ENCODE results near the gene NTM.

NTM gene

GRCh38 chr11:131591051-131591461 is 220.6 kb downstream of the NTM start:
- no peak overlapping the region for H3K27ac ChIP-seq
- no peak for DNase-seq (ENCODE audit: low read depth, low spot score)

- DNase-seq (ENCODE audit: low read depth, low spot score) = no peak
- no peak overlapping the region for H3K27ac ChIP-seq
Observed at GRCh38 chr11:131592152-131592551, 221.7 kb downstream of the NTM start.

DNA sequence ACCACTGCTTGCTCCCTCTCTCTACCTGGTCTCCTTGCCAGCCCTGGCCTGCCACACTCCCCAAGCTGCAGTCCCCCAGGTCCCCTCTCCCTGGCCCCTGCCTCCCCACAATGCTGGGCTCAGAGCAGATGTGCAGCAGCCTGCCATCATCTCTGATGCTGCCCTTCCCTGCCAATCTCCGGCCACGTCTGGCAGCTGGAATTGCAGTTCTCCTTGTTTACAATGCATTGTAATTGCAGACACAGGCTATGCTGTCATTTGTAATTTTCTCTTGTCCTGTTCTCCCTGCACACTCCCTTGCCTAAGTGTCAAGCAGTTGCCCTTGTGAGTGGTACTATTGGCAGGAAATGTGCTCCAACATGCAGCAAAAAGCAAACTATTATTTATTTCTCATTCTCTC is 222.3 kb downstream of the NTM start:
- H3K27ac ChIP-seq = no peak overlapping the region
- DNase-seq (ENCODE audit: low read depth, low spot score) = no peak

DNA sequence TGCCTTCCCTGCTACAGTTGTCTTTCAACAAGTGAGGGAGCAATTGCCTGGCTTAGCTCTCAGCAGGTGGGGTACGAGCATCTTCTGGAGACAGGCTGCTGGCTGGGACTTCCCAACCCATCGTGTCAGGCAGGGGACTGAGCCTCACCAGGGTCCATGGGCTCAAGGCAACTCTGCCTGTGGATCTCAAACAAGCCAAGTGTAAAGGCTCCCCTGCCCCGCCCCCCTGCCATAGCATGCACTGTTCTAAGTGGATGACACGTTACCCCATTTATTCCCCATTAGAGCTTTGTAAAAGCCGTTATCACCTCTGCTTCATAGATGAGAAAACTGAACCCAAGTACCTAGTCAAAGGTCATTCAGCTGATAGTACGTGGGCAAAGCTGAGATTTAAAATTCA is 222.9 kb downstream of the NTM start:
- no peak for DNase-seq (ENCODE audit: low read depth, low spot score)
- H3K27ac ChIP-seq = no peak overlapping the region

DNA sequence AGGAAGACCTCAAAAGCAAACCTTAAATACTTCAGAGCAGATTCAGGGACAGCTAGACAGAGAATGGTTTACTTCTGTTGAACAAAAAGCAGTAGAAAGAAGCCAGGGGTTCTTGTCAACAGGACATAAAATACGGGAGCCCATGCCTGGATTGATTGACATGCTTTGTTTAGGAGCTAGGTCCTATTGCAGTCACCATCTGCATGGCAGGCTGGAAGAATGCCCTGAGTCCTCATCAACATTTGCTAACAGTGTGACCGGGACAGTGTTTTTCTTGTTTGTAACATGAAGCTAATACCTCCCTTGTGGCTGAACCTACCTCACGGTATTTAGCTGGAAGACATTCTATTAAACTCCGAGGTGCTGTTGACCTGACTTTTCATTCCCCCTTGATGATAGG is 225.4 kb downstream of the NTM start:
- no peak for DNase-seq (ENCODE audit: low read depth, low spot score)

GRCh38 chr11:131597890-131598289 is 227.5 kb downstream of the NTM start:
- DNase-seq (ENCODE audit: low read depth, low spot score) = no peak

More for the DNA sequence above, 225.4 kb downstream of the NTM start:
- no peak overlapping the region for H3K27ac ChIP-seq

DNA sequence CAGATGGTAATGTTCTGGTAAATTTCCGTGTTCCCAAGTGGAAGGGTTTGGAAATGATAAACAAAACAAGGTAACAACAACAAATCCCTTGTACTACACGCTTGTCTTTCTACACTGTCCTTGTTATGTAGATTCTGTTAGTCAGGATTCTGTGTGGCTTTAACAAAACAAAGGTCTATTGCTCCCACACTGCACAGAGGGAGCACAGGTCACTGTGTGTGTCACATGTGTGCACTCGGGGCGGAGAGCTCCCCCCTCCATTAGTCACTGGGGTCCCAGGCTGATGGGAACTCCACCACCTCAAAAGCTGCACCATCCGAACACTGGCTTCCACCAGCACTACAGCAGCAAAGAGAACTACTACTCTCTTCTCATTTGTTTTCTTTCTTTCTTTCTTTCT is 227.9 kb downstream of the NTM start:
- DNase-seq (ENCODE audit: low read depth, low spot score) = no peak
- no peak overlapping the region for H3K27ac ChIP-seq

More at GRCh38 chr11:131597890-131598289, 227.5 kb downstream of the NTM start:
- no peak overlapping the region for H3K27ac ChIP-seq

DNA sequence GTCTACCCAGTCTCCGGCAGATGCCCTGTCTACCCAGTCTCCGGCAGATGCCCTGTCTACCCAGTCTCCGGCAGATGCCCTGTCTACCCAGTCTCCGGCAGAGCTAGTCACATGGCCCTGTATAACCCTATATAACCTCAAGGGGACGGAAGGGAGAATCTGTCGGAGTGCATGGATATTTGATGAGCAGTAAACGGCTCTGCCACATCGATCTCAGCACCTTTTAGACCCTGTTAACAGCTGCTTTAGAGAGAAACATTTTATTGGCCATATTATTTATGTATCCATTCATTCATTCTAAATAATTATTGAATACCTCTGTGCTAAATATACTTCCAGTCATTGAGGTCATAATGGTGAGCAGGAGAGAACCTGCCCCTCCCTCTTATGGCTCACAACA is 228.9 kb downstream of the NTM start:
- DNase-seq (ENCODE audit: low read depth, low spot score) = no peak
- no peak overlapping the region for H3K27ac ChIP-seq

- no peak overlapping the region for H3K27ac ChIP-seq
Observed at GRCh38 chr11:131600628-131601027, 230.2 kb downstream of the NTM start.

DNA sequence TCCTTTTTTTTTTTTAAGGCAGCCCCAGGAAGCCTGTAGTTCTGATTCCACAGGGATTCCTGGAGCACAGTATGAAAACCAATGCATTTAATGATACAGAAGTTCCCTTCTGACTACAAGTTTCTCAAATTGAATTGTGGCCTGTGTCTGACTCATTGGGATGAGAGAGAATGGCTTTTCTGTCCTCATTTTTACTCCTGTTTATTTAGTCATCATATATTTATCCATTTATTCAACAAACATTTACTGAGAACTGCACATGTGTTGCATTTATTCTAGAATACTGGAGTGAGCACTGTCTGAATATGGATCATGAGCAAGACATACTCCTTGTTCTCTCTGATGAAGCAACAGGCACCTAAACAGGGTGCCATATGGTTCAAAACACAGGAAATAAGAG is 231.2 kb downstream of the NTM start:
- no peak for DNase-seq (ENCODE audit: low read depth, low spot score)

More at GRCh38 chr11:131600628-131601027, 230.2 kb downstream of the NTM start:
- DNase-seq (ENCODE audit: low read depth, low spot score) = no peak

GRCh38 chr11:131602431-131602830 is 232.0 kb downstream of the NTM start:
- no peak overlapping the region for H3K27ac ChIP-seq
- no peak for DNase-seq (ENCODE audit: low read depth, low spot score)

More for the DNA sequence above, 231.2 kb downstream of the NTM start:
- H3K27ac ChIP-seq = no peak overlapping the region

GRCh38 chr11:131606811-131607335 is 236.5 kb downstream of the NTM start:
- H3K27ac ChIP-seq = no peak overlapping the region

DNA sequence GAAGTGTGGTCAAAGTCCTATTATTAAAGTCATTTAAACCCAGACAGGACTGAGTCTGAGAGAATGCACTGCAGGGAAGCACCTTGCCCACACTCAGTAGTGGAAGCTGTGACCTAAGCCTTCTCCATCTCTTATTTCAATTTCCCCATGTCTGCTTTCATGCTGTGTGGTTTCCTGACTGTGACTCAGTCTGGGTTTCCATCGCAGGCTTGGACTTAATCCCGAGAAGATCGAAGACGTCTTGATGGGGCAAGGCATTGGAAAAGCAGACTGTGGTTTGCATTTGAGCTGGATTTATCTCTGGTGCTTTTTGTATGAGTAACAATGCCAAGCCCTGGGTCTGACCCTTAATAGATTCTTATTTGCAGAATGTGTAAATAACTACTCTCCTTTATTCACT is 238.9 kb downstream of the NTM start:
- DNase-seq (ENCODE audit: low read depth, low spot score) = no peak
- H3K27ac ChIP-seq = no peak overlapping the region

More at GRCh38 chr11:131606811-131607335, 236.5 kb downstream of the NTM start:
- DNase-seq (ENCODE audit: low read depth, low spot score) = no peak

DNA sequence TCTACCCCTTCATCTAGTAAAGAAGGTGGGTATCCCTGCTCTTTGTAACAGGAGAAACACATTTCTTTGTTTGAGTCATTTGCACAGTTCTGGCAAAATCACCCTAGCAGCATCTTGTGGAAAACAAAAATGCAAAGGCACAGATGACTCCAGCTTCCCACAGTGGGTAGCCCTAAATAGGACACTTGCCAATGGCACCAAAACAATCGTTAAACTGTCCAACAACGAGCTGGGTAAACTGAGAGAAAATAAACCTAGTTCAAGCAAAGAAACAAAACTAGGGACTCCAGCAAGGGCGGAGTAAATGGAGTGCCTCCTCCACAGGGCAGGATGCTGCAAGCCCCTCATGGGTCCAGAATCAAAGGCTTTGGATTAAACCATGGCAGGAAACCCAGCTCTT is 239.5 kb downstream of the NTM start:
- no peak overlapping the region for H3K27ac ChIP-seq
- no peak for DNase-seq (ENCODE audit: low read depth, low spot score)

DNA sequence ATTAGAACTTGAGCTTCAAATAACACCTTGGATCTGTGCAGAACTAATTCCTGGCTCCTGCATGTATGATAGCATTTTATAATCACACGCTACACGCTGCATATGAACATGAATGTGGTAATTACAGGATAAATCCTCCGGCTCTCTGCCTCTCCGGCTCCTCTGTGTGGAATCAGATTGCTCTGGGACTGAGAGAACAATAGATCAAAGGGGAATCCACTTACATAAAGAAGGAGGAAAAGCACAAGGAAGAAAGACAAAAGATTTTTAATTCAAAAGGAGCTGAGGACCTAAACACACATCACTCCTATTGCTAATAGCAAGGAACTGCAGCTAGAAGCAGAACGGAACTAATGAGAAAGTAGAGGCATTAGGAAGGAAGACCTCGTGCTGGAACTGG is 240.9 kb downstream of the NTM start:
- H3K27ac ChIP-seq = no peak overlapping the region
- no peak for DNase-seq (ENCODE audit: low read depth, low spot score)

GRCh38 chr11:131612533-131612932 is 242.1 kb downstream of the NTM start:
- H3K27ac ChIP-seq = no peak overlapping the region
- no peak for DNase-seq (ENCODE audit: low read depth, low spot score)

DNA sequence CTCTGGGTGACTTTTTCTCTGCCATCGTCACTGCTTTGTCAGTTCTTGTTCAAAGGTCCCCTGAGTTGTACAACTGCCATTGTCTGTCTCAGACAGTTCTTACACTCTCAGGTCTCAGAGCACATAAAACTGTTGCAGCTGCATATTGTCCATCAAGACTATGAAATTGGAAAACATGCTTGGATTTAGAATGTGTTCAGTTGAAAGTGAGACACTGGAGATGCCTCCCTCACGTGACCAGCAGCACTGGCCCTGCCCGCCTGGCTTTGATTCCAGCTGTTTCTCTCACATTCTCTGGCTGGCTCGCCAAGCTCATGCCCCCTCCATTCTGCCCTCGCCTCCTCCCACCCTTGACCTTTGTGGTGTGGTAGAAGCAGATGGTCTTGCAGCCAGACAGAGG is 244.2 kb downstream of the NTM start:
- DNase-seq (ENCODE audit: low read depth, low spot score) = no peak
- no peak overlapping the region for H3K27ac ChIP-seq

- no peak for DNase-seq (ENCODE audit: low read depth, low spot score)
- H3K27ac ChIP-seq = no peak overlapping the region
Observed at GRCh38 chr11:131615611-131616010, 245.2 kb downstream of the NTM start.

- no peak for DNase-seq (ENCODE audit: low read depth, low spot score)
- H3K27ac ChIP-seq = no peak overlapping the region
Observed at GRCh38 chr11:131616481-131617140, 246.2 kb downstream of the NTM start.

DNA sequence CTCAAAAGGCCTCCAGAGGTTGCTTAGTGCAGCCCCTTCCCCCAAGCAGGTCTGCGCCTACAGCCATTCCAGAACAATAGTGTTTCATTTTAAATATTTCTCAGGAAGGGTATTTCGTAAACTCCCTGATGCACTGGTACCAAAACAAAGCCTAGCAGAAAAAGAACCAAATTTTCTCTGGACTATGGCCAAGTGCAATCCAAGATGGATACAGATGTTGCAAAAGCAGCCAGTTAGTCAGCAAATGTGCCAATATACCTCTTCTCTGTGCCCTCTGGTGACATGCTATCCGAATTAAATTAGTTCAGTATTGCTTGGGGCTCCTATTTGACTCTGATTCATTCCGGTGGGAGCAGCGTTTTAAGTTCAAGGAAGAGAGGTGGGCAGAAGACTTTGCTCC is 247.8 kb downstream of the NTM start:
- H3K27ac ChIP-seq = no peak overlapping the region
- DNase-seq (ENCODE audit: low read depth, low spot score) = no peak

DNA sequence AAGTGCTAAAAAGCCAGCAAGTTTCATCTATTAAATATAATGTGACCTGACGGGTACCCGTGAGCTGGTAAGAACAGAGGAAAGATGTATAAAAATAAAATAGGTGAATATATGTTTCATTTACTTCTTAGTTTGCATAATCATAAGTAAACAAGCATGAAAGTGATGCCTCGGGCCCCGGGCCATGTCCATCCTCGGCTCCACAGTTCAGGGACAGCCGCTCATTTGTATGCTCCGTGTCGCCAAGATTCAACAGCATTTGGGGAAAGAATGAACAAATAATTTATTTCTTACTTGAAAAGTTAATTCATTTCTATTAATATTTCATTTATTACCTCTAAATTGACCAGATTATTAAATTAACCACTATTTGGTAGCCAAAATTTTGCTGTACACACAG is 251.8 kb downstream of the NTM start:
- no peak overlapping the region for H3K27ac ChIP-seq
- no peak for DNase-seq (ENCODE audit: low read depth, low spot score)

DNA sequence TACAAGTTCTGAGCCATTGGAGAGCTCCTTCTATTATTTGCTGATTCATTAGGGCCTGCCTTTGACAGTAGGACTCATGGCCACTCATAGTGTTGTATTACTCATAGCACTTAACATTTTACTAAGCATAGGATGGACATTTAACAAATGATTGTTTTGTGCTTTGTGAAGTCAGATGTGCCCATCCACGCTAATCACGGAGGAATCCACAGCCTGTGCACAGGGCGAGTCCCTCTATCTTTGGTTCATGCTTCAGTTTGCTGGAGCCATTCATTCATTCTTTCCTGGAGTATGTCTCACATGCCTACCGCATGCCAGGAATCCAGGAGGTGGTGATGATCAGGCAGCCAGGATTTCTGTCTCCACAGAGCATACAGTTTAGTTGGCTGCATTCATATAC is 254.1 kb downstream of the NTM start:
- DNase-seq (ENCODE audit: low read depth, low spot score) = no peak

More for the DNA sequence above, 254.1 kb downstream of the NTM start:
- no peak overlapping the region for H3K27ac ChIP-seq
